ENCODE measurements around the gene SLX4IP. TPM values are rescaled to one million over a fixed set of nuclear protein-coding genes. Genes with fewer than 3 reads are reported as not detected.

The SLX4IP gene
- total RNA-seq, 1 donor from 2014 or later = 5.3 TPM

GRCh38 chr20:10645205-10645570 is 210.1 kb downstream of the SLX4IP start:
- Histone ChIP-seq H2AFZ (ENCODE audit: low read depth, low read length) (no peak overlapping the region), H3K9me3 (ENCODE audit: insufficient read depth, low read depth, low read length) (no peaks in the 10 kb centered on the region), H3K27ac (ENCODE audit: low read depth, low read length) (no peak overlapping the region), H3K9ac (ENCODE audit: low read length) (no peak overlapping the region), H3K4me2 (ENCODE audit: low read length) (no peak overlapping the region), H4K20me1 (ENCODE audit: insufficient read depth, low read length) (peaks cover 45% of the 10 kb centered on the region), H3K4me3 (ENCODE audit: insufficient read depth, low read depth, low read length) (no peak overlapping the region), H3K4me1 (ENCODE audit: insufficient read depth, low read length) (peaks cover 30% of the 10 kb centered on the region), H3K79me2 (ENCODE audit: insufficient read depth, low read length) (peaks cover 5% of the 10 kb centered on the region), H3K27me3 (ENCODE audit: insufficient read depth, low read length) (no peaks in the 10 kb centered on the region), H3K36me3 (ENCODE audit: insufficient read depth, low read length) (peaks cover 74% of the 10 kb centered on the region)
- H3K27me3 Mint-ChIP-seq (ENCODE audit: low read depth, unreplicated experiment) = no peaks in the 10 kb centered on the region
- peak overlapping the region; percentile 28 for H3K4me3 Mint-ChIP-seq (ENCODE audit: unreplicated experiment)
- H3K27ac Mint-ChIP-seq (ENCODE audit: unreplicated experiment) = peak overlapping the region; percentile 75
- no peaks in the 10 kb centered on the region for H3K9me3 Mint-ChIP-seq (ENCODE audit: unreplicated experiment)
- H3K4me1 Mint-ChIP-seq (ENCODE audit: low read depth, unreplicated experiment) = peaks cover 61% of the 10 kb centered on the region
- peaks cover 49% of the 10 kb centered on the region for H3K36me3 Mint-ChIP-seq (ENCODE audit: low read depth, unreplicated experiment)
- TF ChIP-seq EZH2 (IDR thresholded peaks at IDR 0.05; ENCODE audit: insufficient read depth, low read length) (no peak), CTCF (IDR thresholded peaks at IDR 0.05; ENCODE audit: insufficient read depth, low read depth, low read length) (no peak)
- DNase-seq (ENCODE audit: low read depth) (no peak), FAIRE-seq (no peak)

- H3K36me3 Mint-ChIP-seq (ENCODE audit: low read depth, unreplicated experiment) = peaks cover 51% of the 10 kb centered on the region
- peaks cover 67% of the 10 kb centered on the region for H3K4me1 Mint-ChIP-seq (ENCODE audit: low read depth, unreplicated experiment)
- DNase-seq (ENCODE audit: low read depth) = no peak
- Histone ChIP-seq H3K79me2 (ENCODE audit: insufficient read depth, low read length) (peaks cover 12% of the 10 kb centered on the region), H3K27ac (ENCODE audit: low read depth, low read length) (no peak overlapping the region), H3K4me2 (ENCODE audit: low read length) (no peak overlapping the region), H3K4me3 (ENCODE audit: insufficient read depth, low read depth, low read length) (no peak overlapping the region), H3K36me3 (ENCODE audit: insufficient read depth, low read length) (peaks cover 65% of the 10 kb centered on the region), H4K20me1 (ENCODE audit: insufficient read depth, low read length) (peaks cover 45% of the 10 kb centered on the region), H3K9ac (ENCODE audit: low read length) (no peak overlapping the region), H2AFZ (ENCODE audit: low read depth, low read length) (no peak overlapping the region), H3K9me3 (ENCODE audit: insufficient read depth, low read depth, low read length) (no peaks in the 10 kb centered on the region), H3K27me3 (ENCODE audit: insufficient read depth, low read length) (no peaks in the 10 kb centered on the region), H3K4me1 (ENCODE audit: insufficient read depth, low read length) (peaks cover 35% of the 10 kb centered on the region)
- H3K27me3 Mint-ChIP-seq (ENCODE audit: low read depth, unreplicated experiment) = no peaks in the 10 kb centered on the region
- H3K27ac Mint-ChIP-seq (ENCODE audit: unreplicated experiment) = peak overlapping the region; percentile 75
- H3K4me3 Mint-ChIP-seq (ENCODE audit: unreplicated experiment) = no peak overlapping the region
- no peaks in the 10 kb centered on the region for H3K9me3 Mint-ChIP-seq (ENCODE audit: unreplicated experiment)
- FAIRE-seq = no peak
- no peak for TF ChIP-seq EZH2 (IDR thresholded peaks at IDR 0.05; ENCODE audit: insufficient read depth, low read length)
- TF ChIP-seq CTCF (IDR thresholded peaks at IDR 0.05; ENCODE audit: insufficient read depth, low read depth, low read length) = no peak
These were observed 210.9 kb downstream of the SLX4IP start for GRCh38 chr20:10646006-10646405.

GRCh38 chr20:10646886-10647420 is 211.8 kb downstream of the SLX4IP start:
- peak overlapping the region; percentile 98 for H3K27ac Mint-ChIP-seq (ENCODE audit: unreplicated experiment)
- H3K4me1 Mint-ChIP-seq (ENCODE audit: low read depth, unreplicated experiment) = peaks cover 75% of the 10 kb centered on the region
- Histone ChIP-seq H4K20me1 (ENCODE audit: insufficient read depth, low read length) (peaks cover 50% of the 10 kb centered on the region), H3K9ac (ENCODE audit: low read length) (no peak overlapping the region), H3K4me1 (ENCODE audit: insufficient read depth, low read length) (peaks cover 45% of the 10 kb centered on the region), H3K27ac (ENCODE audit: low read depth, low read length) (no peak overlapping the region), H3K4me3 (ENCODE audit: insufficient read depth, low read depth, low read length) (no peak overlapping the region), H3K27me3 (ENCODE audit: insufficient read depth, low read length) (no peaks in the 10 kb centered on the region), H3K36me3 (ENCODE audit: insufficient read depth, low read length) (peaks cover 56% of the 10 kb centered on the region), H2AFZ (ENCODE audit: low read depth, low read length) (no peak overlapping the region), H3K9me3 (ENCODE audit: insufficient read depth, low read depth, low read length) (no peaks in the 10 kb centered on the region), H3K79me2 (ENCODE audit: insufficient read depth, low read length) (peaks cover 12% of the 10 kb centered on the region), H3K4me2 (ENCODE audit: low read length) (no peak overlapping the region)
- DNase-seq (ENCODE audit: low read depth) = no peak
- H3K4me3 Mint-ChIP-seq (ENCODE audit: unreplicated experiment) = no peak overlapping the region
- H3K9me3 Mint-ChIP-seq (ENCODE audit: unreplicated experiment) = no peaks in the 10 kb centered on the region
- no peaks in the 10 kb centered on the region for H3K27me3 Mint-ChIP-seq (ENCODE audit: low read depth, unreplicated experiment)
- no peak for FAIRE-seq
- TF ChIP-seq EZH2 (IDR thresholded peaks at IDR 0.05; ENCODE audit: insufficient read depth, low read length) (no peak), CTCF (IDR thresholded peaks at IDR 0.05; ENCODE audit: insufficient read depth, low read depth, low read length) (no peak)
- H3K36me3 Mint-ChIP-seq (ENCODE audit: low read depth, unreplicated experiment) = peaks cover 48% of the 10 kb centered on the region

All from astrocyte (in vitro differentiated cells and primary cell).